Transverse colon (tissue), 4 donors: Measurements from ENCODE around the gene PBX1. TPM values are rescaled to one million over a fixed set of nuclear protein-coding genes. Genes with fewer than 3 reads are reported as not detected.

Experiments used
- DNase-seq: peaks from one replicate; pipeline ENCODE4 v3.0.0-alpha.2; 2019
- H3K27ac ChIP-seq, 4 donors: fragments of 200-600 bp; sonication (generic); 2 replicates each; pipeline ENCODE4 v1.5.1; 2016 to 2018; ENCODE audit warnings: inconsistent platforms in 4 of 4
- H3K27me3 ChIP-seq: fragments of 200-600 bp; sonication (generic); 2 replicates; pipeline ENCODE4 v1.5.1; 2017; ENCODE audit warnings: inconsistent platforms
- H3K36me3 ChIP-seq, 4 donors: fragments of 200-600 bp; sonication (generic); 2 replicates each; pipeline ENCODE4 v1.5.1; 2017 to 2019; ENCODE audit warnings: inconsistent platforms in 4 of 4
- H3K4me1 ChIP-seq, 4 donors: fragments of 200-600 bp; sonication (generic); 2 replicates each; pipeline ENCODE4 v1.5.1; 2017 to 2020; ENCODE audit warnings: inconsistent platforms in 4 of 4
- H3K4me3 ChIP-seq, 4 donors: fragments of 200-600 bp; sonication (generic); 1 replicate in 1 of 4; 2 replicates in 3 of 4; pipeline versions ENCODE4 v1.5.1 to v1.6.1; 2017 to 2019; ENCODE audit warnings: inconsistent platforms in 4 of 4
- H3K9me3 ChIP-seq, 2 donors: fragments of 200-600 bp; sonication (generic); 2 replicates each; pipeline ENCODE4 v1.5.1; 2017 to 2019; ENCODE audit warnings: inconsistent platforms in 2 of 2
- EP300 ChIP-seq: sonication (generic); formaldehyde crosslinking; IDR thresholded peaks from one replicate; pipeline ENCODE4 v1.6.1; 2017; ENCODE audit warnings: antibody characterized with exemption, low read depth
- POLR2A ChIP-seq: fragments of 450-650 bp; IDR thresholded peaks from one replicate; pipeline ENCODE4 v1.6.1; 2016; ENCODE audit warnings: antibody characterized with exemption, mild to moderate bottlenecking, moderate library complexity
- POLR2AphosphoS5 ChIP-seq, 3 donors: sonication (generic); formaldehyde crosslinking; IDR thresholded peaks; one replicate each; pipeline ENCODE4 v1.6.1; 2016; ENCODE audit warnings: antibody characterized with exemption in 3 of 3
- WGBS, 2 donors: methylation state at CpG; one replicate each; pipeline ENCODE4 v1.1.5; 2018; ENCODE audit warnings: low coverage in 1 of 2; 5-methylcytosine and 5-hydroxymethylcytosine counted together
- in situ Hi-C, 4 donors: fragments of 200-750 bp; cut with MboI; loops; one replicate each; pipeline versions ENCODE4 v1.15.0 to v1.15.1; 2017; ENCODE audit warnings: low sequenced_read_pairs in 3 of 4, low pct_ligation_motif_present in 1 of 4, low pct_unique_long_range_greater_than_20kb in 1 of 4
- intact Hi-C: fragments of 100-400 bp; cut with DNase I; formaldehyde crosslinking; loops from one replicate; pipeline ENCODE4 v1.15.1; 2023; ENCODE audit warnings: low total_unique reads
- total RNA-seq, 4 donors: library from RNA; depleted of rRNA; stranded (reverse); fragments of >200 nt; gene quantifications; one replicate each; pipeline ENCODE4 v1.1.0, GENCODE V29; 2016
- TF ChIP-seq, protein P1 (sequence below), 5 experiments: fragments of 200-600 bp in 3 of 5; fragments of 450-650 bp in 2 of 5; sonication (generic) in 3 of 5; IDR thresholded peaks; 1 replicate in 2 of 5; 2 replicates in 3 of 5; pipeline ENCODE4 v1.5.1; 2016 to 2017; ENCODE audit warnings: antibody characterized with exemption in 5 of 5, inconsistent platforms in 3 of 5, mild to moderate bottlenecking in 2 of 5, moderate library complexity in 1 of 5

The PBX1 gene
- total RNA-seq, 4 donors from 2014 or later = 46.8 to 77.2 (median 50.7) TPM

DNA sequence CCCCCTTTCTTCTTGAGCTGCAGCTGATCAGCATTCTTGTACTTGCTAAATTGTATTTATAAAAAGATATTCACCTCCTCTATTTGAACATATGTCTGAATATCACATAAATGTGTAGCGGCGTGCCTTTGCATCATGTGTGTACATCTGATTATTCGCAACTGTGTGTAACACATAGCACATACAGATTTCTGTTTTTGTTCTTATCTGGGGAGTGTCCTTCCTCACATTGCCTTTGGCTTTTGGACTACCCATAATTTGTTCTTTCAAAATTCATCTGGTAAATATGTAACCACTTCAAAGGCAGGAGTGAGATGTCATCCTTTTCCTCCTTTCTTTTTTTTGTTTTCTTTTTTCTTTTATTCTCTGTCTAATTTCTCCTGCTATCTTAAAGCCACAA lies 113.6 kb downstream of the PBX1 start:
- Histone ChIP-seq H3K9me3 (no peaks in the 10 kb centered on the region), H3K27ac (peak overlapping the region in 2 of 4 donors; percentile 4 to 11), H3K4me1 (peaks cover 11 to 53% (median 16%) of the 10 kb centered on the region in 4 donors), H3K4me3 (no peak overlapping the region), H3K27me3 (no peaks in the 10 kb centered on the region), H3K36me3 (no peaks in the 10 kb centered on the region)
- intact Hi-C loops = no loop called here
- no peak for DNase-seq
- WGBS, 2 donors = 26 to 59% methylated on average over 3 of the region's 3 CpGs
- TF ChIP-seq POLR2A = no peak
- TF ChIP-seq, protein P1, sequence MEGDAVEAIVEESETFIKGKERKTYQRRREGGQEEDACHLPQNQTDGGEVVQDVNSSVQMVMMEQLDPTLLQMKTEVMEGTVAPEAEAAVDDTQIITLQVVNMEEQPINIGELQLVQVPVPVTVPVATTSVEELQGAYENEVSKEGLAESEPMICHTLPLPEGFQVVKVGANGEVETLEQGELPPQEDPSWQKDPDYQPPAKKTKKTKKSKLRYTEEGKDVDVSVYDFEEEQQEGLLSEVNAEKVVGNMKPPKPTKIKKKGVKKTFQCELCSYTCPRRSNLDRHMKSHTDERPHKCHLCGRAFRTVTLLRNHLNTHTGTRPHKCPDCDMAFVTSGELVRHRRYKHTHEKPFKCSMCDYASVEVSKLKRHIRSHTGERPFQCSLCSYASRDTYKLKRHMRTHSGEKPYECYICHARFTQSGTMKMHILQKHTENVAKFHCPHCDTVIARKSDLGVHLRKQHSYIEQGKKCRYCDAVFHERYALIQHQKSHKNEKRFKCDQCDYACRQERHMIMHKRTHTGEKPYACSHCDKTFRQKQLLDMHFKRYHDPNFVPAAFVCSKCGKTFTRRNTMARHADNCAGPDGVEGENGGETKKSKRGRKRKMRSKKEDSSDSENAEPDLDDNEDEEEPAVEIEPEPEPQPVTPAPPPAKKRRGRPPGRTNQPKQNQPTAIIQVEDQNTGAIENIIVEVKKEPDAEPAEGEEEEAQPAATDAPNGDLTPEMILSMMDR (IDR thresholded peaks at IDR 0.05) = no peak
- TF ChIP-seq EP300 = no peak
- no peak for TF ChIP-seq POLR2AphosphoS5 (IDR thresholded peaks at IDR 0.05)
- in situ Hi-C loops = no loop called here

DNA sequence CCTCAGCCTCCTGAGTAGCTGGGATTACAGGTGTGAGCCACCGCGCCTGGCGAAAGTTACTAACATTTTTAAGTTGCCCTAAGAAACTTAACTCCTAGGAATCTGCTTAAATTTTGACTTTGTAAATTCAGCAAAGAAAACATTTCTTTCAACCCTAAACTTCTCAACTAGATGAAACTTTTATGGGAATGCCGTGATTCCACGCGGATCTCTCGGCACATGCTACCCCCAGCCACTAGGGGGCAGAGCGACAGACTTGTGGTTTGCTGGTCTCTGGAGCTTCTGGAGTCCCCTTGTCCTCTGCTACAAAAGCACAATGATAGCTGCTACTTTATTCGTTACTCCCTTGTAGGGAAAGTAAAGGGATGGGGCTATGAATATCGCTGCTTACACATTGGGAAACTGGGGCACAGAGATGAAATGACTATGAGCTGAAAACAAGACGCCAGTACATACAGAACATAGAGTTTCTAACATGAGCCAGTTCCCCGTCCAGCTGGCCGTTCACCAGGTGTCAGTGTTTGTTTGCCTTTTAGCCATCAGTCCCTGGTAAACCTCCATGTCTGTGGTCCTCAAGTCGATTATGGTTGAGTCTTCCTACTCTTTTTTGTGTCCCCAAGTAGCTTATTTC lies 114.7 kb downstream of the PBX1 start:
- in situ Hi-C loops (no loop called here), intact Hi-C loops (no loop called here)
- Histone ChIP-seq H3K4me1 (peaks cover 11 to 53% (median 16%) of the 10 kb centered on the region in 4 donors), H3K27ac (no peak overlapping the region), H3K9me3 (no peaks in the 10 kb centered on the region), H3K4me3 (no peak overlapping the region), H3K27me3 (no peaks in the 10 kb centered on the region), H3K36me3 (no peaks in the 10 kb centered on the region)
- WGBS, 2 donors = 91% methylated on average over 14 of the region's 14 CpGs; no CpG with 5 or more reads in 1 of the 2 donors
- TF ChIP-seq, protein P1 (IDR thresholded peaks at IDR 0.05) = peak in 4 of 5 experiments; percentile 19 to 38 (median 23)
- TF ChIP-seq EP300 (no peak), POLR2AphosphoS5 (IDR thresholded peaks at IDR 0.05) (no peak), POLR2A (no peak)
- no peak for DNase-seq

DNA sequence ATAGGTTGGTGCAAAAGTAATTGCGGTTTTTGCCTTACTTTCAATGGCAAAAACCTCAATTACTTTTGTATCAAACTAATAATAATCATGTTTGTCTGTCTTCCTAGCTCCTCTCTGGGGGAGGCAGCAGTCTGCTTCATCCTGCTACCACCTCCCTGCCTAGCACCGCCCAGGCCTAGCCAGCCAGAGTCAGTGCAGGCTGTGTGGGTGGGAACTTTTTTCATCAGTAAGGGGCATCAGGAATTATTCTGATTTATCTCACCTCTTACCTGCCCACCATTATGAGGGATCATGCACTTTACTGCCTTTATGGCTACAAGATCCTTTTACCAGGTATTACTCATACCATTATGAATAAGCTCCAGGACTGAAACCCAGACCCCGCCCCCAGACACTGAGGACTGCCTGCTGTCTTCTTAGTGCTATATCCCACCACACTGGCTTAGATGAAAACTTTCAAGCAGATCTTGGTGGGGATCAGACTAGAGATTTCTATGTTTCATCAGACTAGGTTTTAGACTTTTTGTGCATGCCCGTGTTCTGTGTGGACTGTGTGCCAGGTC lies 116.4 kb downstream of the PBX1 start:
- peaks cover 11 to 48% (median 16%) of the 10 kb centered on the region in 4 donors for H3K4me1 ChIP-seq
- in situ Hi-C loops (no loop called here), intact Hi-C loops (no loop called here)
- H3K4me3 ChIP-seq = no peak overlapping the region
- no peak overlapping the region for H3K27ac ChIP-seq
- TF ChIP-seq EP300 = no peak
- TF ChIP-seq, protein P1 (IDR thresholded peaks at IDR 0.05) = no peak
- TF ChIP-seq POLR2AphosphoS5 (IDR thresholded peaks at IDR 0.05) = no peak
- no peak for TF ChIP-seq POLR2A
- peak; percentile 44 for DNase-seq
- H3K9me3 ChIP-seq = no peaks in the 10 kb centered on the region
- WGBS, 2 donors = 73 to 94% methylated on average over 2 to 4 of the region's 4 CpGs
- H3K36me3 ChIP-seq = no peaks in the 10 kb centered on the region
- H3K27me3 ChIP-seq = no peaks in the 10 kb centered on the region

DNA sequence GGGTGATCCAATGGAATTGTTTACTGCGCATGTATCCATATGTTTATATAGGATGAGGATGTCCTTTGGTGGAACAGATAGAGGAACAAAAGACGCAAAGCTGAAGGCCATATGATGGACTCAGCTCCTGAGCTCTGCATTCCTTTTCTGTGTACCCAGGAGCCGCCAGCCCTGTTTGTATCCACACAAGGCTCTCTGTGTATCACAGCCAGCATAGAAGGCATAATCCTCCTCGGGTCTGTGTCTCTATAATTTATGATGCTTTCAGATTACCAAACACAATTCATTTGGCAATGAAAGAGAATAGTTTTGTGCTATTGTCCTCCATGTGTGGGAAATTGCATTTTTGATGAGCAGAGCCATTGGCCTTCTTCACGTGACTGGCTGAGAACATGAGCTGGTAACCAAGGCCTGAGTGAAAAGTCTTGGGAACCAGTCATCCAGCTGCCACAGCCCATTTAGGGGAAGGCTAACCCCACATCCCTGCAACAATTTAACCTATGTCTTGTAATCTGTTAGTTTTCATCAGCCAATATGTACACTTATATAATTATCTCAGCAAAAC lies 119.2 kb downstream of the PBX1 start:
- in situ Hi-C loops = no loop called here
- 76 to 100% methylated on average over 2 to 5 of the region's 5 CpGs for WGBS, 2 donors
- intact Hi-C loops = no loop called here

More for the DNA sequence above, 119.2 kb downstream of the PBX1 start:
- Histone ChIP-seq H3K9me3 (no peaks in the 10 kb centered on the region), H3K36me3 (no peaks in the 10 kb centered on the region), H3K4me1 (peaks cover 6 to 32% (median 11%) of the 10 kb centered on the region in 4 donors), H3K27ac (no peak overlapping the region), H3K4me3 (no peak overlapping the region), H3K27me3 (no peaks in the 10 kb centered on the region)
- DNase-seq = no peak
- TF ChIP-seq POLR2AphosphoS5 (IDR thresholded peaks at IDR 0.05) (no peak), EP300 (no peak), POLR2A (no peak)
- TF ChIP-seq, protein P1 (IDR thresholded peaks at IDR 0.05) = no peak
